Measurements from ENCODE around the gene NIBAN1. TPM values are rescaled to one million over a fixed set of nuclear protein-coding genes. Genes with fewer than 3 reads are reported as not detected.

NIBAN1 gene
- total RNA-seq, 2 donors from 2014 or later: 198 to 371 TPM

DNA sequence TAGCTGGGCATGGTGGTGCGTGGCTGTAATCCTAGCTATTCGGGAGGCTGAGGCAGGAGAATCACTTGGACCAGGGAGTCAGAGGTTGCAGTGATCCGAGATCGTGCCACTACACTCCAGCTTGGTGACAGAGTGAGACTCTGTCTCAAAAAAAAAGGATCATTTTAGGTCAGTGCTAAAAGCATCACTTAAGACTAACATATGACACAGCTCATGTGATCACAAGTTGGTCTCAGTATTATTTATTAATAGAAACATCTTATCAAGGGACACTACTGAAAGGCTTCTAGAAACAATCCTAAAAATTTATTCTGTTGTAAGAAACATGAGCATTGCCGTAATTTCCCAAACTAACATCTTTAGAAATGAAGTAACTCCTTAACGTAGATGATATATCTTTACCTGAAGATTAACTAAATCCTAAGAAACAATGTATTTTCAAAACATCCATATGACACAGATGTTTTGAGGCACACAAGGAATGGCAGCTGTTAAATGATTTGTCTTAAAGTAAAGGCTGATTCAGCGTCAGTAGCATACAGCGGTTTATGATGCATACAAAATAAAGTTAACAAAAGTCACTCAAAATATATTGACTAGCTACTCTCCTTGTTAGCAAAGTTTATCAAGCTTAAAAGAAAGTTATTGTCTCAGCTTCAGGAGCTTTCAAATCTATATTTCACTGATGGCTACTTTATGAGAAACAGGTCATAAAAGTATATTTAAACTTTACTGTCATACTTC is 2.6 kb downstream of the NIBAN1 start:
- no peaks in the 10 kb centered on the region for H3K9me3 ChIP-seq
- H3K4me1 ChIP-seq: peaks cover 0 to 46% of the 10 kb centered on the region in 2 donors
- TF ChIP-seq, protein P1, sequence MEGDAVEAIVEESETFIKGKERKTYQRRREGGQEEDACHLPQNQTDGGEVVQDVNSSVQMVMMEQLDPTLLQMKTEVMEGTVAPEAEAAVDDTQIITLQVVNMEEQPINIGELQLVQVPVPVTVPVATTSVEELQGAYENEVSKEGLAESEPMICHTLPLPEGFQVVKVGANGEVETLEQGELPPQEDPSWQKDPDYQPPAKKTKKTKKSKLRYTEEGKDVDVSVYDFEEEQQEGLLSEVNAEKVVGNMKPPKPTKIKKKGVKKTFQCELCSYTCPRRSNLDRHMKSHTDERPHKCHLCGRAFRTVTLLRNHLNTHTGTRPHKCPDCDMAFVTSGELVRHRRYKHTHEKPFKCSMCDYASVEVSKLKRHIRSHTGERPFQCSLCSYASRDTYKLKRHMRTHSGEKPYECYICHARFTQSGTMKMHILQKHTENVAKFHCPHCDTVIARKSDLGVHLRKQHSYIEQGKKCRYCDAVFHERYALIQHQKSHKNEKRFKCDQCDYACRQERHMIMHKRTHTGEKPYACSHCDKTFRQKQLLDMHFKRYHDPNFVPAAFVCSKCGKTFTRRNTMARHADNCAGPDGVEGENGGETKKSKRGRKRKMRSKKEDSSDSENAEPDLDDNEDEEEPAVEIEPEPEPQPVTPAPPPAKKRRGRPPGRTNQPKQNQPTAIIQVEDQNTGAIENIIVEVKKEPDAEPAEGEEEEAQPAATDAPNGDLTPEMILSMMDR (IDR thresholded peaks at IDR 0.05): no peak
- no peaks in the 10 kb centered on the region for H3K27me3 ChIP-seq
- H3K27ac ChIP-seq: peak overlapping the region; percentile 94 to 95
- DNase-seq (ENCODE audit: low spot score): no peak
- H3K4me3 ChIP-seq: peak overlapping the region; percentile 75 to 86
- H3K36me3 ChIP-seq: no peaks in the 10 kb centered on the region

DNA sequence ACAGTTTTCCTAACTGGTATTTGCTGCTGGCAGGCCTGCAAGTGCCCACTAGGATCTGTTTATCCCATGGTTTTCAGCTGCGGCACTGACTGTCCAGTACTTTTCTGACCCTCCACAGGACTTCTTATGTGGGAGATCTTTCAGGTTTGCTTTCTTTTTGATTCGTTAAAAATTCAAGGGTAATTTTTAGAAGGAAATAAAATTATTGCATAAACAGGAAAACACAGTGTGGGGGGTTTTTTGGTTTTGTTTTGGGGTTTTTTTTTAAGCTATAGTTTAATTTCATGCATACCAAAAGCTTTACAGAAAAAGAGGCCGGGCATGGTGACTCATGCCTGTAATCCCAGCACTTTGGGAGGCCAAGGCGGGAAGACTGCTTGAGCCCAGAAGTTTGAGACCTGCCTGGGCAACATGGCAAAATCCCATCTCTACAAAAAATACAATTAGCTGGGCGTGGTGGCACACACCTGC is 3.6 kb downstream of the NIBAN1 start:
- Histone ChIP-seq H3K27me3 (no peaks in the 10 kb centered on the region), H3K4me1 (peaks cover 0 to 54% of the 10 kb centered on the region in 2 donors), H3K36me3 (no peaks in the 10 kb centered on the region), H3K27ac (peak overlapping the region; percentile 94 to 95), H3K9me3 (no peaks in the 10 kb centered on the region), H3K4me3 (peak overlapping the region; percentile 75 to 86)
- no peak for DNase-seq (ENCODE audit: low spot score)
- TF ChIP-seq, protein P1 (IDR thresholded peaks at IDR 0.05): no peak

DNA sequence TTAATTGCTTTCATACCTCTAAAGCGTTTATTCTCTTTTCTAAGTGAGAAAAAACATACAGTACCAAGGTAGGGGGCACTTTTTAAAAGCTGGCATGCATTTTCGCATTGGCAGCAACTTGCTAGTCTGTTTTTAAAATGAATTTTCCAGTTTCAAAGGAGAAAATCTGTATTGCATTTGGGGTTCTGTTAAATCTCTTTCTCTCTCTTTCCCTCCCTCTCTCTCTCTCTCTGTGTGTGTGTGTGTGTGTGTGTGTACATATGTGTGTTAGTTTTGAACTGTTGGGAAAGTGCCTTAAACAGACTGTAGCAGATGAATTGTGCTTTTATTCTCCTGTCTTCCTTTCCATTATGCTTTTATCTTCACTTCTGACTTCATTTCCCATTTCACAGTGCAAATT is 7.3 kb downstream of the NIBAN1 start:
- H3K4me1 ChIP-seq: peaks cover 0 to 37% of the 10 kb centered on the region in 2 donors
- H3K27ac ChIP-seq: peak overlapping the region; percentile 4 to 65
- TF ChIP-seq, protein P1 (IDR thresholded peaks at IDR 0.05): no peak

DNA sequence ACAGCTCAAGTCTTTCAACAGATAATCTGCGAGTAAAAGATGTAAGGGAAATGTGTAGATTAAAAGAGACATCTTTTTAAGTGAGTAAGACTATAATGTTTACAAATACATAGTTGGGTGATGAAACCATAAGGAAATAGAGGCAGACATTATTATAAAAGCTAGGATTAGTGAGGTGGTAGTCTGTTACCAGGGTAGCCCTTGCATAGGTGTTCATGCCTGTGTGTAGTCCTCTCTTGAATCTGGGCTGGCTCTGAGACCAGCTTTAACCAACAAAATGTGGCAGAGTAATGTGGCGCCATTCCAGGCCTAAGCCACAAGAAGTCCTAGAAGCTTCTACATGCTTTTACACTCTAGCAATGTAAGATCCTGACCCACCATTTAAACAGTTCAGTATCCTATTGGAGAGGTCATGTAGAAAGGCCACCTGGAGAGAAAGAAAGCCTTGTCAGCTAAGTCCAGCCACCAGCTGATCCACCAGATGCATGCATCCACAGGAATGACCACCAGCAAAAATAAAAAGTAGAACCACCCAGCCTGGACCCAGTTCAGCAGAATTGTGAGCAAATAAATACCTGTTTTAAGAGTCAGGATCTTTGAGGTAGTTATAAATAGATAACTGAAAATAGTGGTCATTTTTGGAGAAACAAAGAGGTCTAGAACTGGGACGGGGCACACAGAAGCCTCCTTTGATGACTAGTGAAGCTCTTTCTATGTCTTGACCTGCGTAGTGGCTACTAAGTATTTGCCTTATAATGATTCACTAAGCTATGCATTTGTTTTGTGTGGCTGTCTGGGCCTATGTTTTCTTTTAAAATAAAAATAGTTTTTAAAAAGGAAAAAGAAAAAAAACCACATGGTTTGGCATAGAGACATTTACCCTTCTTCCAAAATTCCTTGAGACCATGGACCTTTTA is 8.1 kb downstream of the NIBAN1 start:
- no peaks in the 10 kb centered on the region for H3K9me3 ChIP-seq
- H3K4me1 ChIP-seq: peaks cover 0 to 37% of the 10 kb centered on the region in 2 donors
- TF ChIP-seq, protein P1 (IDR thresholded peaks at IDR 0.05): no peak
- no peak for DNase-seq (ENCODE audit: low spot score)
- no peak overlapping the region for H3K4me3 ChIP-seq
- H3K27ac ChIP-seq: peak overlapping the region; percentile 21 to 65
- no peaks in the 10 kb centered on the region for H3K27me3 ChIP-seq
- H3K36me3 ChIP-seq: peaks cover 16% of the 10 kb centered on the region

More for the DNA sequence above, 7.3 kb downstream of the NIBAN1 start:
- no peak overlapping the region for H3K4me3 ChIP-seq
- no peak for DNase-seq (ENCODE audit: low spot score)
- no peaks in the 10 kb centered on the region for H3K9me3 ChIP-seq
- peaks cover 10% of the 10 kb centered on the region for H3K36me3 ChIP-seq
- no peaks in the 10 kb centered on the region for H3K27me3 ChIP-seq

DNA sequence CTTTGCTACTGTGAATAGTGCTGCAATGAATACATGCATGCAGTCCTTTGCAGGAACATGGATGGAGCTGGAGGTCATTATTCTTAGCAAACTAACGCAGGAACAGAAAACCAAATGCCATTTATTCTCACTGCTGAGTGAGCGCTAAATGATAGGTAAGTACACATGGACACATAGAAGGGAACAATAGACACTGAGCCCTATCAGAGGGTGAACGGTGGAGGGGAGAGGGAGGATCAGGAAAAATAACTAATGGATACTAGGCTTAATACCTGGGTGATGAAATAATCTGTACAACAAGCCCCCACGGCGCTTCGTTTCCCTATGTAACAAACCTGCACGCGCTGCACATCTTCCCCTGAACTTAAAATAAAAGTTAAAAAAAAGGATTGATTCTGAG is 8.9 kb downstream of the NIBAN1 start:
- TF ChIP-seq, protein P1 (IDR thresholded peaks at IDR 0.05): no peak
- no peak for DNase-seq (ENCODE audit: low spot score)
- H3K4me3 ChIP-seq: no peak overlapping the region
- no peaks in the 10 kb centered on the region for H3K27me3 ChIP-seq
- no peaks in the 10 kb centered on the region for H3K9me3 ChIP-seq
- peak overlapping the region; percentile 21 to 65 for H3K27ac ChIP-seq
- H3K4me1 ChIP-seq: peaks cover 0 to 32% of the 10 kb centered on the region in 2 donors
- H3K36me3 ChIP-seq: peaks cover 16% of the 10 kb centered on the region

All from right atrium auricular region (tissue), 2 donors.